ENCODE results near the gene C17orf113. TPM values are rescaled to one million over a fixed set of nuclear protein-coding genes. Genes with fewer than 3 reads are reported as not detected.
"Not testable (repeated sequence)": the region's sequence is repeated elsewhere in the genome, so short reads cannot be mapped to it uniquely, and the experiment has no call there.

C17orf113 gene
- total RNA-seq, 2 donors from 2014 or later: 0.33 to 0.93 TPM

- DNase-seq (ENCODE audit: low spot score): peak; percentile 84
- intact Hi-C loops (cut with DNase I): loop anchor here in 1 of 2 donors (10.0 kb wide), 1 partner anchor 91 kb away; the partner anchor contains the start of gene DHX58
Observed at GRCh38 chr17:42023524-42024349, 26.7 kb downstream of the C17orf113 start.

- intact Hi-C loops (cut with DNase I): loop anchor here in 1 of 2 donors (10.0 kb wide), 1 partner anchor 94 kb away; the partner anchor contains the start of gene DHX58
- peak; percentile 55 for DNase-seq (ENCODE audit: low spot score)
Observed at GRCh38 chr17:42020845-42021244, 29.6 kb downstream of the C17orf113 start.

GRCh38 chr17:42019509-42020404, 30.6 kb downstream of the C17orf113 start, which contains the start of gene NKIRAS2:
Gene NKIRAS2 (plus strand): TSS chr17:42020090. CDS start chr17:42021578, 1,488 bp downstream.
- peak; percentile 99 for DNase-seq (ENCODE audit: low spot score)
- intact Hi-C loops (cut with DNase I): loop anchor here in 1 of 2 donors (5.0 to 10.0 kb wide), 2 partner anchors 95 to 1978 kb away; partner anchors contain the start of gene DHX58

- intact Hi-C loops (cut with DNase I): loop anchor here in 1 of 2 donors (5.0 kb wide), 1 partner anchor 1978 kb away; no protein-coding TSS in a partner anchor
- no peak for DNase-seq (ENCODE audit: low spot score)
Observed at GRCh38 chr17:42018988-42019387, 31.4 kb downstream of the C17orf113 start.

GRCh38 chr17:42018339-42018738, 32.1 kb downstream of the C17orf113 start:
- intact Hi-C loops (cut with DNase I): loop anchor here in 1 of 2 donors (5.0 kb wide), 1 partner anchor 1979 kb away; no protein-coding TSS in a partner anchor
- no peak for DNase-seq (ENCODE audit: low spot score)

- intact Hi-C loops (cut with DNase I): loop anchor here in 1 of 2 donors (5.0 kb wide), 1 partner anchor 1979 kb away; no protein-coding TSS in a partner anchor
- DNase-seq (ENCODE audit: low spot score): no peak
Observed at GRCh38 chr17:42017866-42018200, 32.6 kb downstream of the C17orf113 start.

- DNase-seq (ENCODE audit: low spot score): peak; percentile 98
- intact Hi-C loops (cut with DNase I): loop anchor here in 1 of 2 donors (5.0 kb wide), 1 partner anchor 1980 kb away; no protein-coding TSS in a partner anchor
Observed at GRCh38 chr17:42016941-42017865, 33.2 kb downstream of the C17orf113 start, which contains the start of gene DNAJC7. Gene DNAJC7 (minus strand): TSS chr17:42017439. CDS start chr17:42017416, 23 bp downstream.

- intact Hi-C loops (cut with DNase I): loop anchor here in 1 of 2 donors (5.0 kb wide), 1 partner anchor 1981 kb away; no protein-coding TSS in a partner anchor
- no peak for DNase-seq (ENCODE audit: low spot score)
Observed at GRCh38 chr17:42016411-42016831, 34.0 kb downstream of the C17orf113 start.

- DNase-seq (ENCODE audit: low spot score); intact Hi-C loops (cut with DNase I): not testable (repeated sequence)
Observed at GRCh38 chr17:42013740-42014139, 36.7 kb downstream of the C17orf113 start.

GRCh38 chr17:42012363-42012762, 38.0 kb downstream of the C17orf113 start:
- intact Hi-C loops (cut with DNase I); DNase-seq (ENCODE audit: low spot score): not testable (repeated sequence)

GRCh38 chr17:42010898-42011516, 39.4 kb downstream of the C17orf113 start:
- DNase-seq (ENCODE audit: low spot score): no peak
- intact Hi-C loops (cut with DNase I): no loop called here

- intact Hi-C loops (cut with DNase I): not testable (repeated sequence)
Observed at GRCh38 chr17:42010266-42010680, 40.1 kb downstream of the C17orf113 start.

GRCh38 chr17:42009170-42009569, 41.2 kb downstream of the C17orf113 start:
- intact Hi-C loops (cut with DNase I): no loop called here
- no peak for DNase-seq (ENCODE audit: low spot score)

More at GRCh38 chr17:42010266-42010680, 40.1 kb downstream of the C17orf113 start:
- DNase-seq (ENCODE audit: low spot score): not testable (repeated sequence)

GRCh38 chr17:42005166-42005565, 45.2 kb downstream of the C17orf113 start:
- no peak for DNase-seq (ENCODE audit: low spot score)
- intact Hi-C loops (cut with DNase I): no loop called here

GRCh38 chr17:42002792-42003301, 47.6 kb downstream of the C17orf113 start:
- no peak for DNase-seq (ENCODE audit: low spot score)
- intact Hi-C loops (cut with DNase I): no loop called here

GRCh38 chr17:42002175-42002791, 48.1 kb downstream of the C17orf113 start:
- DNase-seq (ENCODE audit: low spot score): no peak
- intact Hi-C loops (cut with DNase I): no loop called here

GRCh38 chr17:42001729-42002128, 48.7 kb downstream of the C17orf113 start:
- intact Hi-C loops (cut with DNase I): no loop called here
- DNase-seq (ENCODE audit: low spot score): no peak
